Measurements from ENCODE around the gene DHRS3. TPM values are rescaled to one million over a fixed set of nuclear protein-coding genes. Genes with fewer than 3 reads are reported as not detected.

DHRS3 gene
- total RNA-seq, 6 experiments from 2014 or later = 6.0 to 29.1 (median 27.1) TPM

GRCh38 chr1:12629985-12630760, 12.2 kb upstream of the DHRS3 start:
- no peak for DNase-seq
- Mint-ChIP-seq H3K27ac (no peak overlapping the region), H3K4me3 (no peak overlapping the region), H3K36me3 (ENCODE audit: low read depth) (no peaks in the 10 kb centered on the region), H3K4me1 (ENCODE audit: low read depth) (no peaks in the 10 kb centered on the region), H3K9me3 (no peaks in the 10 kb centered on the region), H3K27me3 (ENCODE audit: insufficient read depth) (peaks cover 24% of the 10 kb centered on the region)
- TF ChIP-seq, protein P1, sequence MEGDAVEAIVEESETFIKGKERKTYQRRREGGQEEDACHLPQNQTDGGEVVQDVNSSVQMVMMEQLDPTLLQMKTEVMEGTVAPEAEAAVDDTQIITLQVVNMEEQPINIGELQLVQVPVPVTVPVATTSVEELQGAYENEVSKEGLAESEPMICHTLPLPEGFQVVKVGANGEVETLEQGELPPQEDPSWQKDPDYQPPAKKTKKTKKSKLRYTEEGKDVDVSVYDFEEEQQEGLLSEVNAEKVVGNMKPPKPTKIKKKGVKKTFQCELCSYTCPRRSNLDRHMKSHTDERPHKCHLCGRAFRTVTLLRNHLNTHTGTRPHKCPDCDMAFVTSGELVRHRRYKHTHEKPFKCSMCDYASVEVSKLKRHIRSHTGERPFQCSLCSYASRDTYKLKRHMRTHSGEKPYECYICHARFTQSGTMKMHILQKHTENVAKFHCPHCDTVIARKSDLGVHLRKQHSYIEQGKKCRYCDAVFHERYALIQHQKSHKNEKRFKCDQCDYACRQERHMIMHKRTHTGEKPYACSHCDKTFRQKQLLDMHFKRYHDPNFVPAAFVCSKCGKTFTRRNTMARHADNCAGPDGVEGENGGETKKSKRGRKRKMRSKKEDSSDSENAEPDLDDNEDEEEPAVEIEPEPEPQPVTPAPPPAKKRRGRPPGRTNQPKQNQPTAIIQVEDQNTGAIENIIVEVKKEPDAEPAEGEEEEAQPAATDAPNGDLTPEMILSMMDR (IDR thresholded peaks at IDR 0.05) = no peak

DNA sequence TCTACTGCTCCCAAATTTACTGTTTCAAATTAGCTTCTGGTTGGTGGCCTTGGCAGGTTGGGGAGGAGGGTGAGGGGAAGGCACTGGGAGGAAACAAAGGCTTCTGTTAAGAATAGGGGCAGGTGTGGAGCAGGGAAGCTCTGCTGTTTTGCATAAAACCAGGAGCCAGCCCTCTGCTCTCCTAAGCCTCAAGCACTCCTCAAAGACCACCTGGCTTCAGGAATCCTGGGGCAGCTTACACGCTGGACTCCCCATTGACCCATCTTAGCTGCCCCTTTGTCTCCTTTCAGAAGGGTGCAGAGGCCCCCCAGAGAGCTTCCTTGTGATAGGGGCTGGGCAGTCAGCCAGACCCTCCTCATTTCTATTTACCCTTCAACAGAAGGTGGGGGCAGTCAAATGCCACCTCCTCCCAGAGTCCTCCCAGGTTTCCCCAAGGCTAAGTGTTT, 11.5 kb upstream of the DHRS3 start:
- Mint-ChIP-seq H3K27me3 (ENCODE audit: insufficient read depth) (peaks cover 25% of the 10 kb centered on the region), H3K27ac (no peak overlapping the region), H3K9me3 (no peaks in the 10 kb centered on the region), H3K4me3 (no peak overlapping the region), H3K36me3 (ENCODE audit: low read depth) (no peaks in the 10 kb centered on the region), H3K4me1 (ENCODE audit: low read depth) (no peaks in the 10 kb centered on the region)
- TF ChIP-seq, protein P1 (IDR thresholded peaks at IDR 0.05) = no peak
- no peak for DNase-seq

GRCh38 chr1:12627296-12627695, 9.3 kb upstream of the DHRS3 start:
- DNase-seq = no peak
- Mint-ChIP-seq H3K9me3 (no peaks in the 10 kb centered on the region), H3K4me3 (no peak overlapping the region), H3K27me3 (ENCODE audit: insufficient read depth) (peaks cover 28% of the 10 kb centered on the region), H3K27ac (no peak overlapping the region), H3K36me3 (ENCODE audit: low read depth) (no peaks in the 10 kb centered on the region), H3K4me1 (ENCODE audit: low read depth) (no peaks in the 10 kb centered on the region; the same call in 1 of the 2 replicates)
- TF ChIP-seq, protein P1 (IDR thresholded peaks at IDR 0.05) = no peak

DNA sequence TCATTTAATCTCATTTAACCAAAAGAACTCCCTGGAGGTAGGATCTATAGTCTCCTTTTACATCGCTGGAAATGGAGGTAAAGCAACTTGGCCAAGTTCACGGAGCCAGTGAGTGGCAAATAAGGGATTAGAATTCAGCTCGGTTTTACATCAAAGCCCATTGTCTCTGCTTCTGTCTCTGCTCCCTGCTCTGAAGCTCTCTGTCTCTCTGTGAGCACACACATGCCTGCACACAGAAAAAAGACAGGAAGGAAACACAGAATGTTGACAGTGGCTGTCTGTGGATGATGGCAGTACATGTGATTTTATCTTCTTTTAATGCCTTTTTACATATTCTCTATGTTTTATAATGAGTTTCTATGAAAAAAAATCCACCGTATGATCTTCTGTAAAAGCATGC, 8.9 kb upstream of the DHRS3 start:
- Mint-ChIP-seq H3K27me3 (ENCODE audit: insufficient read depth) (peaks cover 28% of the 10 kb centered on the region), H3K36me3 (ENCODE audit: low read depth) (no peaks in the 10 kb centered on the region), H3K4me1 (ENCODE audit: low read depth) (no peaks in the 10 kb centered on the region; the same call in 1 of the 2 replicates), H3K9me3 (no peaks in the 10 kb centered on the region), H3K27ac (no peak overlapping the region), H3K4me3 (no peak overlapping the region)
- DNase-seq = no peak
- TF ChIP-seq, protein P1 (IDR thresholded peaks at IDR 0.05) = no peak

DNA sequence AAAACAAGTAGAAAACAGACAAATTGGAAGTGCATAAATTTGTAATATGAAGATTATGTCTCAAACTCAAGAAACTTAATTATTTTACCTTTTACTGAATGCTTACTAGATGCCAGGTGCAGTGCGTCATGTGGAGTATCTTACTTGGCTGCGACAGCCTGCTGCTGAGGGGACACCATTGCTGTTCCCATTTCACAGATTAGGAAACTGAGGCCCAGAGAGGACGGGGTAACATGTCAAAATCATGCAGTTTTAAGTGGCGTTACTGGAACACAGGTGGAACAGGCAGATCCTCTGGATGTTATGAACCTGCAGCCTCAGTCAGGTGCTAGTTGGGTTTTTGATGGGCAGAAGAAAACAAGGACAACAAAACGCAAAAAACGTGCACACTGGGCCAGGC, 7.3 kb upstream of the DHRS3 start:
- H3K4me1 Mint-ChIP-seq (ENCODE audit: low read depth) = peaks cover 4% of the 10 kb centered on the region
- TF ChIP-seq, protein P1 (IDR thresholded peaks at IDR 0.05) = no peak
- no peaks in the 10 kb centered on the region for H3K9me3 Mint-ChIP-seq
- no peak for DNase-seq
- H3K36me3 Mint-ChIP-seq (ENCODE audit: low read depth) = no peaks in the 10 kb centered on the region
- H3K27ac Mint-ChIP-seq = no peak overlapping the region
- H3K4me3 Mint-ChIP-seq = no peak overlapping the region
- H3K27me3 Mint-ChIP-seq (ENCODE audit: insufficient read depth) = peaks cover 24% of the 10 kb centered on the region
